WTC11 (cell line): ENCODE data around the gene POC5.

Experiments
- ATF3 ChIP-seq: sonication (generic); formaldehyde crosslinking; conservative IDR thresholded peaks from 2 replicates; pipeline ENCODE4 v1.8.1; 2022; ENCODE audit warnings: mild to moderate bottlenecking, missing genetic modification reagents
- ATF6 ChIP-seq: sonication (generic); formaldehyde crosslinking; IDR thresholded peaks from 2 replicates; pipeline ENCODE4 v1.8.1; 2023; ENCODE audit warnings: mild to moderate bottlenecking, missing genetic modification reagents
- CTCF ChIP-seq: fragments of 200-600 bp; IDR thresholded peaks from 2 replicates; pipeline ENCODE4 v1.8.0; 2022; ENCODE audit warnings: antibody characterized with exemption
- FOXJ3 ChIP-seq: sonication (generic); formaldehyde crosslinking; IDR thresholded peaks from 2 replicates; pipeline ENCODE4 v1.9.0; 2021; ENCODE audit warnings: missing genetic modification reagents, mild to moderate bottlenecking, borderline replicate concordance
- FOXK1 ChIP-seq: sonication (generic); formaldehyde crosslinking; IDR thresholded peaks from 2 replicates; pipeline ENCODE4 v1.8.0; 2022; ENCODE audit warnings: mild to moderate bottlenecking, moderate library complexity, missing genetic modification reagents
- FOXP1 ChIP-seq: sonication (generic); formaldehyde crosslinking; IDR thresholded peaks from 2 replicates; pipeline ENCODE4 v1.8.0; 2022; ENCODE audit warnings: missing genetic modification reagents, mild to moderate bottlenecking, moderate library complexity, borderline replicate concordance
- HMGXB4 ChIP-seq: sonication (generic); formaldehyde crosslinking; IDR thresholded peaks from 2 replicates; pipeline ENCODE4 v1.8.1; 2023; ENCODE audit warnings: mild to moderate bottlenecking, moderate library complexity, missing genetic modification reagents
- IRF1 ChIP-seq: sonication (generic); formaldehyde crosslinking; IDR thresholded peaks from 2 replicates; pipeline ENCODE4 v1.8.0; 2023; ENCODE audit warnings: missing genetic modification reagents
- IRF2 ChIP-seq: sonication (generic); formaldehyde crosslinking; IDR thresholded peaks from 2 replicates; pipeline ENCODE4 v1.8.0; 2022; ENCODE audit warnings: low read depth, missing genetic modification reagents, borderline replicate concordance
- JUN ChIP-seq: sonication (generic); formaldehyde crosslinking; IDR thresholded peaks from 2 replicates; pipeline ENCODE4 v1.8.0; 2023; ENCODE audit warnings: mild to moderate bottlenecking, missing genetic modification reagents
- USF2 ChIP-seq: sonication (generic); formaldehyde crosslinking; IDR thresholded peaks from 2 replicates; pipeline ENCODE4 v1.8.1; 2023; ENCODE audit warnings: mild to moderate bottlenecking, missing genetic modification reagents, moderate library complexity
- ZNF512 ChIP-seq: sonication (generic); formaldehyde crosslinking; IDR thresholded peaks from 2 replicates; pipeline ENCODE4 v1.8.1; 2022; ENCODE audit warnings: missing genetic modification reagents, borderline replicate concordance

- TF ChIP-seq ATF6 (CRISPR knock-in tag) (no peak), USF2 (no peak), CTCF (no peak), ATF3 (CRISPR knock-in tag) (no peak), FOXJ3 (no peak), IRF2 (CRISPR knock-in tag) (no peak), ZNF512 (CRISPR knock-in tag) (no peak), IRF1 (no peak), JUN (CRISPR knock-in tag) (no peak), FOXP1 (CRISPR knock-in tag) (no peak), FOXK1 (CRISPR knock-in tag) (no peak), HMGXB4 (CRISPR knock-in tag) (no peak)
Measured at GRCh38 chr5:75640395-75640794, 76.8 kb downstream of the POC5 start.
